ENCODE results near the gene METRNL.
"Not testable (repeated sequence)": the region's sequence is repeated elsewhere in the genome, so short reads cannot be mapped to it uniquely, and the experiment has no call there.

METRNL gene

GRCh38 chr17:83118071-83118841 is 38.8 kb downstream of the METRNL start:
- DNase-seq: no peak

DNA sequence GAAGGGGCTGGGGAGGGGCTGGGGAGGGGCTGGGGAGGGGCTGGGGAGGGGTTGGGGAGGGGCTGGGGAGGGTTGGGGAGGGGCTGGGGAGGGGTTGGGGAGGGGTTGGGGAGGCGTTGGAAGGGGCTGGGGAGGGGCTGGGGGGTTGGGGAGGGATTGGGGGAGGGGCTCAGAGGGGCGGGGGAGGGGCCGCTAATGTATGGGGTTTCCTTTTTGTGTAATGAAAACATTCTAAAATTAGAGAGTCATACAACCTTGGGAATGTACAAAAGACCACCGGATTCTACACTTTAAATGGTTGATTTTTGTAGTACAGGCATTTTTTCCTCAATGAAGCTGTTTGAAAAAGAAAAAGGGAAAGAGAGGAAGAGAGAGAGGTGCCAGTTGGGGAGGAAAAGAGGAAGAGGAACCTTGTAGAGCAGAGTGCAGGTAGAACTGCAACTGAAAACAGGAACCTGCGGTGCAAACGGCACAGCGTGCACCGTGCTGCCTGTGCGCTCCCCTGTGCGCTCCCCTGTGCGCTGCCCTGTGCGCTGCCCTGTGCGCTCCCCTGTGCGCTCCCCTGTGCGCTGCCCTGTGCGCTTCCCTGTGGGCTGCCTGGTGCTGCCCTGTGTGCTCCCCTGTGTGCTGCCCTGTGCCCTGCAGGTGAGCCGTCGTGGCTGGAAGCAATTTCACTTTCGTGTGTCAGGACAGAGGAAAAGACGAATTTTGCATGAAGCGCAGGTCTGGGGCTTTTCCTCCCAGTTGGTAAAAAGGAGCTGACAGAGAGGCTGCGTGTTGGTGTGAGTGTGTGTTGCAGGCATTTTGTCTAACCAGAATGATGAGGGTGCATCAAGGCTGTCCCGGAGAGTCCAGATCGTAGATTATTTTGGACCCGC is 40.8 kb downstream of the METRNL start:
- no peak for DNase-seq

- DNase-seq: not testable (repeated sequence)
Measured at GRCh38 chr17:83121473-83121872, 42.1 kb downstream of the METRNL start.

- DNase-seq: no peak
Measured at GRCh38 chr17:83121921-83122820, 42.8 kb downstream of the METRNL start.

GRCh38 chr17:83122834-83123233 is 43.4 kb downstream of the METRNL start:
- no peak for DNase-seq

DNA sequence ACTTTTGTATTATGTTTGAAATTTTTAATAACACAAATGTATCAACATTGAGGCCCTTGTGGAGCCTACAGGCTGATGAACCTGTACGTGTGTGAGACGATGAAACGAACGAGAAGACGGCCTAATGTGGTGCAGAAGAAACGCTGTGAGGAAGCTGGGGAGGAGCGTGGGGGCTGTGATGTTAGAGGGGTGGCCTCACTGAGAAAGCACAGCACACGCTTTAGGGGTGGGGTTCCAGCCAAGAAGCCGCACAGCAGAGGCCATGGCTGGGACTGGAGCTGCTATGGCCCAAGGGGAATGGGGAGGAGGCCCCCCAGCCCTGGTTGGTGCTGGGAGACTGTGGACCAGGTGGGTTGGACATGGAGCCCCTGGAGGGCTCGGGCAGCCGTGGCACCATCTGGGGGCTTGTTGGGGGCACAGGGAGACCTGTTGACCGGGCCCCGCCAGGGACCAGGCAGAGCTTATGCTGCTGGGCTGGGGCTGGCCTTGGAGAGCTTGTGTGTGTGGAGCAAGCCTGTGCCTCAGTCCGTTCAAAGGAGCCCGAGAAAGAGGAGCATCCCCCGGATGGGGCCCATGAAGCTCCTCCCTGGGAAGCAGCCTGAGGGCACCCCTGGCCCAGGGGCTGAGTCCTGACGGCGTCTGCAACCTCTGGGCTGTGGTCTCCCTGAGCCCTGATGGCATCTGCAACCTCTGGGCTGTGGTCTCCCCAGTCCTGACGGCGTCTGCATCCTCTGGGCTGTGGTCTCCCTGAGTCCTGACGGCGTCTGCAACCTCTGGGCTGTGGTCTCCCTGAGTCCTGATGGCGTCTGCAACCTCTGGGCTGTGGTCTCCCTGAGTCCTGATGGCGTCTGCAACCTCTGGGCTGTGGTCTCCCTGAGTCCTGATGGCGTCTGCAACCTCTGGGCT is 44.7 kb downstream of the METRNL start:
- DNase-seq: no peak

- peak in 7 of 56 donors; percentile 14 to 52 (median 32) for DNase-seq
Measured at GRCh38 chr17:83124871-83125514, 45.6 kb downstream of the METRNL start.

DNA sequence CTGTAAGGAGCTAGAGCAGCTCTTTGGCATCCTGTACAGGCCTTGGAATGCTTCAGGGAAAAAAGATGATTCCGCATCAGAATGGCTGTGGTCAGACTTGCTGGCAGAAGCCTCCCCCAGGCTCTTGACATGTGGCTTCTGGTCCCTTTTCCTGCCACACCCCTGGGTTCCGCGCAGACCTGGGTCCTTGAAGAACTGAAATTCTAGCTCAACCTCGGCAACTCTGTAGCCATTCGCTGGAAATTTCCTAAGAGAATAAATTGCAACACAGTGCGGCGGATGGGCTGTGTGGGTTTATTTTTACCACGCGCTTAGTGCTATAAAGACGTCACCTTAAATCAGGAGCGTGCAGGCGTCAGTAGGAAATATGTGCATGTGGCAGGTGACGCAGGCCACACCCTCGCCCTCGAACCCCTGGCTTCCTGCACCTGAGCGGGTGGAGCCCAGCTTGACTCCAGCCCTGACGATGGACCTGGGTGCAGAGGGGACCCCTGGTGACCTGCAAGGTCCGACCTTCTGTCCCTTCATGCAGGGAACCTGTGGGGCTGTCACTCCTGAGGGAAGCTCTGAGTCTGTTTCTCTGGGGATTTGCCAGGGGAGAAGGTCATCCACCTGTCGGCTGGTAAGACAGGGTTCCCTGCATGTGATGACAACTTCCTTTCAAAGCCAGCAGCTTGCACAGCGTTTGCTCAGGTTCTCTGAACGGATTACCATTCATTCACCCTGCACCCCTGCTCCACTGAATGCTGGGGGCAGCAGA is 46.3 kb downstream of the METRNL start:
- DNase-seq: peak in 18 of 56 donors; percentile 12 to 77 (median 37)

DNA sequence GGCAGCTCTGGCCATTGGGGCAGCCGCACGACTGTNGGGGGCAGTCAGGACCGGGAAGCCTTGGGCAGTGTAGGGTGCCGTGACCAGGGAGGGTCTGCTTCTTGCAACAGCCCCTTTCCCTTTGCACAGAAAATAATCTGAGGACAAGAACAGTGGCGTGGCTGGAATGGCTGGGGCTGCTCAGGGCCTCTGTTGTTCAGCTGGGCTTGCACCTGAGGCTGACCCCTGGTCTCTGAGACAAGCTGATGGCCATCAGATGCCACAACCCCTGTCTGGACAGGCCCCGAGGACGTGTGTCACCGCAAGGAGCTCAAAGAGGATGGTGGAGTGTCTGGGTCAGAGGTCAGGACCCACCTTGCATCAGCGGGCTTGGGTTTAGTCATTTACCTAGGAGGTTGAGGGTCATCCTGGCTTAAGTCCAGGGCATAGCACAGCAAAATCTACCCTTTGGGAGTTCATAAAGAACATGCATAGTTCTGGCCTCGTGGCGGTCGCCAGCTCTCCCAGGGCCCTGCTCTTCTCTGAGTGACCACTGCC is 46.9 kb downstream of the METRNL start:
- DNase-seq: no peak

- peak in 1 of 56 donors; percentile 5 for DNase-seq
Measured at GRCh38 chr17:83127431-83128160, 48.2 kb downstream of the METRNL start.

DNA sequence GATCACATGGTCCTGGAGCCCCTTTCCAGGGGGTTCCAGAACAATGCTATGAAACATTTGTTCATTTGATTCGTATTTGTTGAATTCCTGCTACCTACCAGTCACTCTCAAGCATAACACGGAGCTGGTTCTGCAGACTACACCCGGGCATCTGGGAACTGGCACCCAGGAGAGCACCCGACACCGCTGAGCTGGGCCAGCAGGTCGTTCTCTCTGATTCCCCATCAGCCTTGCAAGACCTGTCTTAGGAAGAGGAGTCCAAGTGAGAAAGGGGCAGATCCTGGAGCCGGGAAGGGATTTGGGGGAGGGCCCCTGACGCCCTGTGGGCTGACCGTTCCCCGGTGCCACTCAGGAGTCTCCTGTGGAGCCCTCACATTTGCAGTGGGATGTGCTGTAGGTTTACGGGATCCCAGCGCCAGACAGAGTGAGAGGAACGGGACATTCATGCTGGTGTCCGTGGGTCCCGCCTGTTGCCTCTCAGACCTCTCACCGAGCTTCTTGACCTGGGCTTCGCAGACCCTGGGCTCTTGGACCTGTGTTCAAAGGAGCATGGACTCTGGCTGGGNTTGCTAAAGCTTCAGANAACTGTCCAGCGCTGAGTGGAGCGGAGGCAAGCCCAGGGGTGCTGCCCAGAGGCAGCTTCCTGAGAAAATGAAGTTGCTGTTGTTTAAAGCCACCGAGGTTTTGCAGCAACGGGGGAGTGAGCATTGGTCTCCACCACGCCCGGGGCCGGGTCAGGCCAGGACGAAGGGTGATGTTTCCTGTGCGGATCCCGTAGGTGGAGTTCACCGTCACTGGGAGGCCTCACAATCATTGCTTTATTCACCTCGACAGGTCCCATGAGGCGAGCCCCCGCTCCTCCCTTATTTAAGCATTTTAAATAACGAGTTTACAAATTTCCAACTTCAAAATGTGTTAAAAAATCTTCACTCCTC is 49.2 kb downstream of the METRNL start:
- DNase-seq: no peak

- no peak for DNase-seq
Measured at GRCh38 chr17:83129676-83130075, 50.3 kb downstream of the METRNL start.

DNA sequence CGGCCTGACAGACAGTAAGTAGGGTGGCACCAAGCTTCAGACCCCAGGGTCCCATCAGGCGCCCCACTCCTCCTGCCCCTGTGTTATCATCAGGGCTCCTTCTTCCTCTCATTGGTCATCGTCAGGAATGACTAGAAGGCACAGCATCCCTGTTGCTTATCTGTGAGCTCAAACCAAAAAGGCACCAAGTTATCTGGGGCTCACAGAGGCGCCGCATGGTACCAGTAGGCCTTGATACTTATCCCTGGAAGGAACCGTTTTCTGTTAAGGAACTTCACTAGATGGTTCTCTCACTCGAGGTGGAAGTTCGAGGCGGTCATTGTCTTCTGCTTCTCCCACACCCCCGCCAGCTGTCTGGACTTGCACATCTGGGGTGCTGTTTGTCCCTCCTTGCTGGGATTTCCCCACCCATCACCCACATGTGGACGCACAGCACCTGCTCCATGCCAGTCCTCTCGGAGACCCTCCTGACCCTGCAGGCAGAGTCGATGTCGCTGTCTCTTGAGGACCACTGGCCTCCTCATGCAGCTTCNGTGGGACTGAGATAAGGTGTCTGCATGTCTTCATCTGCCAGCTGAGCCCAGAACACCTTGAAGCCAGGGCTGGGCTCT is 52.1 kb downstream of the METRNL start:
- no peak for DNase-seq

GRCh38 chr17:83132251-83133081 is 53.1 kb downstream of the METRNL start:
- no peak for DNase-seq
